Caco-2 (cell line): Measurements from ENCODE around the gene FANCC. TPM values are rescaled to one million over a fixed set of nuclear protein-coding genes. Genes with fewer than 3 reads are reported as not detected.

Experiments used
- BruUV-seq: library from RNA; stranded (reverse); fragments of 400-500 nt; replicated peaks from 2 replicates; lab custom pipeline; 2021; lab: Mats Ljungman, UMichigan
- CTCF ChIA-PET: fragments of 300-600 bp; sonication (Branson Sonifier 250); formaldehyde crosslinking; loops from one replicate; lab custom pipeline; 2022; ENCODE audit warnings: antibody characterized with exemption; lab: Charles Lee
- POLR2A ChIA-PET: fragments of 300-600 bp; sonication (Branson Sonifier 250); formaldehyde crosslinking; loops from one replicate; lab custom pipeline; 2022; ENCODE audit warnings: antibody characterized with exemption; lab: Charles Lee
- DNase-seq, 2 experiments: peaks; one replicate each; pipeline versions ENCODE4 v3.0.0 to v3.0.0-alpha.2; 2020 to 2022
- H3K27me3 ChIP-seq: replicated peaks from 2 replicates; pipeline ENCODE4 v1.6.0; 2011; ENCODE audit warnings: low read length; ENCODE audit not compliant: control insufficient read depth, insufficient read depth
- H3K36me3 ChIP-seq: 2 replicates; pipeline ENCODE4 v1.5.1; 2011; ENCODE audit warnings: low read length; ENCODE audit not compliant: control insufficient read depth, insufficient read depth
- H3K4me1 ChIP-seq: fragments of 250-450 bp; sonication (Bioruptor Pico); 2 replicates; pipeline ENCODE4 v1.5.1; 2020; ENCODE audit warnings: mild to moderate bottlenecking
- H3K4me3 ChIP-seq: 2 replicates; pipeline ENCODE4 v1.5.1; 2011; ENCODE audit warnings: low read depth, mild to moderate bottlenecking, control low read depth, low read length
- H3K9me3 ChIP-seq: fragments of 250-450 bp; sonication (Bioruptor Pico); 2 replicates; pipeline ENCODE4 v1.5.1; 2020; ENCODE audit warnings: mild to moderate bottlenecking, moderate library complexity
- H3K27ac Mint-ChIP-seq: one replicate; pipeline ENCODE4 v1.8.0; 2022; ENCODE audit warnings: mixed read lengths; ENCODE audit not compliant: unreplicated experiment
- H3K27me3 Mint-ChIP-seq: one replicate; pipeline ENCODE4 v1.8.0; 2022; ENCODE audit warnings: mixed read lengths; ENCODE audit not compliant: insufficient read depth, unreplicated experiment
- H3K36me3 Mint-ChIP-seq: one replicate; pipeline ENCODE4 v1.8.0; 2022; ENCODE audit warnings: mild to moderate bottlenecking, mixed read lengths; ENCODE audit not compliant: insufficient read depth, unreplicated experiment
- H3K4me1 Mint-ChIP-seq: one replicate; pipeline ENCODE4 v1.8.0; 2022; ENCODE audit warnings: low read depth, mixed read lengths; ENCODE audit not compliant: unreplicated experiment
- H3K4me3 Mint-ChIP-seq: one replicate; pipeline ENCODE4 v1.8.0; 2022; ENCODE audit warnings: mild to moderate bottlenecking, moderate library complexity, mixed read lengths; ENCODE audit not compliant: unreplicated experiment
- H3K9me3 Mint-ChIP-seq: one replicate; pipeline ENCODE4 v1.8.0; 2022; ENCODE audit warnings: mixed read lengths; ENCODE audit not compliant: unreplicated experiment
- CTCF ChIP-seq, 2 experiments: fragments of 200-600 bp in 1 of 2; IDR thresholded peaks; 1 replicate in 1 of 2; 2 replicates in 1 of 2; pipeline versions ENCODE4 v1.5.1 to v1.8.0; 2011 to 2022; ENCODE audit warnings: antibody characterized with exemption in 1 of 2, control low read depth in 1 of 2, inconsistent platforms in 1 of 2, low read depth in 1 of 2, low read length in 1 of 2, mild to moderate bottlenecking in 1 of 2, moderate library complexity in 1 of 2; ENCODE audit not compliant: insufficient read depth in 1 of 2, severe bottlenecking in 1 of 2, unreplicated experiment in 1 of 2
- intact Hi-C: fragments of 100-400 bp; cut with micrococcal nuclease; formaldehyde crosslinking; loops from one replicate; pipeline ENCODE4 v1.10.0; 2022; ENCODE audit not compliant: unreplicated experiment
- total RNA-seq: library from RNA; stranded (reverse); gene quantifications from 2 replicates; pipeline ENCODE4 v1.2.3, GENCODE V29; 2022

Gene FANCC
- total RNA-seq, 1 experiment from 2014 or later, result 29.2 TPM

GRCh38 chr9:95306819-95307218 is 10.7 kb downstream of the FANCC start:
- POLR2A ChIA-PET, result no interaction called here
- Histone ChIP-seq H3K9me3 (no peaks in the 10 kb centered on the region), H3K36me3 (no peaks in the 10 kb centered on the region), H3K27me3 (no peaks in the 10 kb centered on the region), H3K4me3 (no peak overlapping the region), H3K4me1 (peaks cover 7% of the 10 kb centered on the region)
- Mint-ChIP-seq H3K36me3 (no peaks in the 10 kb centered on the region), H3K9me3 (no peaks in the 10 kb centered on the region), H3K27ac (no peak overlapping the region), H3K4me1 (no peaks in the 10 kb centered on the region), H3K4me3 (no peak overlapping the region), H3K27me3 (no peaks in the 10 kb centered on the region)
- CTCF ChIA-PET, result no interaction called here
- no peak for DNase-seq
- TF ChIP-seq CTCF (IDR thresholded peaks at IDR 0.05; ENCODE audit: insufficient read depth in 1 of 2, low read depth in 1 of 2, low read length in 1 of 2, severe bottlenecking in 1 of 2, unreplicated experiment in 1 of 2), result no peak
- intact Hi-C loops, result no loop called here
- BruUV-seq, result no TSS peak

- Mint-ChIP-seq H3K36me3 (no peaks in the 10 kb centered on the region), H3K27ac (no peak overlapping the region)
- no peak for DNase-seq
Observed at GRCh38 chr9:95305770-95306492, 11.6 kb downstream of the FANCC start.

GRCh38 chr9:95302479-95302878 is 15.0 kb downstream of the FANCC start:
- Histone ChIP-seq H3K9me3 (no peaks in the 10 kb centered on the region), H3K4me1 (peaks cover 14% of the 10 kb centered on the region), H3K4me3 (no peak overlapping the region), H3K36me3 (no peaks in the 10 kb centered on the region), H3K27me3 (no peaks in the 10 kb centered on the region)
- ChIA-PET POLR2A (no interaction called here), CTCF (no interaction called here)
- DNase-seq, result no peak
- Mint-ChIP-seq H3K4me1 (peaks cover 8% of the 10 kb centered on the region), H3K36me3 (no peaks in the 10 kb centered on the region), H3K9me3 (no peaks in the 10 kb centered on the region), H3K27me3 (no peaks in the 10 kb centered on the region), H3K27ac (no peak overlapping the region), H3K4me3 (no peak overlapping the region)
- no peak for TF ChIP-seq CTCF (IDR thresholded peaks at IDR 0.05; ENCODE audit: insufficient read depth in 1 of 2, low read depth in 1 of 2, low read length in 1 of 2, severe bottlenecking in 1 of 2, unreplicated experiment in 1 of 2)
- BruUV-seq, result no TSS peak
- intact Hi-C loops, result no loop called here

More at GRCh38 chr9:95305770-95306492, 11.6 kb downstream of the FANCC start:
- H3K4me3 Mint-ChIP-seq, result no peak overlapping the region
- ChIA-PET CTCF (no interaction called here), POLR2A (no interaction called here)
- no peaks in the 10 kb centered on the region for H3K4me1 Mint-ChIP-seq
- Histone ChIP-seq H3K4me3 (no peak overlapping the region), H3K36me3 (no peaks in the 10 kb centered on the region), H3K9me3 (no peaks in the 10 kb centered on the region), H3K27me3 (no peaks in the 10 kb centered on the region), H3K4me1 (peaks cover 7% of the 10 kb centered on the region)
- no TSS peak for BruUV-seq
- no peaks in the 10 kb centered on the region for H3K27me3 Mint-ChIP-seq
- intact Hi-C loops, result no loop called here
- TF ChIP-seq CTCF (IDR thresholded peaks at IDR 0.05; ENCODE audit: insufficient read depth in 1 of 2, low read depth in 1 of 2, low read length in 1 of 2, severe bottlenecking in 1 of 2, unreplicated experiment in 1 of 2), result no peak
- no peaks in the 10 kb centered on the region for H3K9me3 Mint-ChIP-seq
